Measurements from ENCODE around the gene E2F7.

Gene E2F7

GRCh38 chr12:77044721-77045120 lies 20.6 kb downstream of the E2F7 start:
- no peaks in the 10 kb centered on the region for H3K4me1 ChIP-seq (ENCODE audit: control insufficient read depth, insufficient read depth, low read length)
- no peaks in the 10 kb centered on the region for H3K27me3 ChIP-seq (ENCODE audit: control insufficient read depth, insufficient read depth, low read length)
- no peaks in the 10 kb centered on the region for H3K9me3 ChIP-seq (ENCODE audit: control insufficient read depth, insufficient read depth, low read length)
- no peak overlapping the region for H3K4me3 ChIP-seq (ENCODE audit: low read depth, low read length)
- peaks cover 9% of the 10 kb centered on the region for H3K36me3 ChIP-seq (ENCODE audit: control insufficient read depth, insufficient read depth, low read length)
- H3K9ac ChIP-seq (ENCODE audit: low read depth, low read length): no peak overlapping the region

GRCh38 chr12:77042833-77043232 lies 22.5 kb downstream of the E2F7 start:
- no peak overlapping the region for H3K4me3 ChIP-seq (ENCODE audit: low read depth, low read length)
- no peaks in the 10 kb centered on the region for H3K4me1 ChIP-seq (ENCODE audit: control insufficient read depth, insufficient read depth, low read length)
- H3K9ac ChIP-seq (ENCODE audit: low read depth, low read length): no peak overlapping the region
- H3K9me3 ChIP-seq (ENCODE audit: control insufficient read depth, insufficient read depth, low read length): no peaks in the 10 kb centered on the region
- peaks cover 4% of the 10 kb centered on the region for H3K36me3 ChIP-seq (ENCODE audit: control insufficient read depth, insufficient read depth, low read length)
- no peaks in the 10 kb centered on the region for H3K27me3 ChIP-seq (ENCODE audit: control insufficient read depth, insufficient read depth, low read length)

DNA sequence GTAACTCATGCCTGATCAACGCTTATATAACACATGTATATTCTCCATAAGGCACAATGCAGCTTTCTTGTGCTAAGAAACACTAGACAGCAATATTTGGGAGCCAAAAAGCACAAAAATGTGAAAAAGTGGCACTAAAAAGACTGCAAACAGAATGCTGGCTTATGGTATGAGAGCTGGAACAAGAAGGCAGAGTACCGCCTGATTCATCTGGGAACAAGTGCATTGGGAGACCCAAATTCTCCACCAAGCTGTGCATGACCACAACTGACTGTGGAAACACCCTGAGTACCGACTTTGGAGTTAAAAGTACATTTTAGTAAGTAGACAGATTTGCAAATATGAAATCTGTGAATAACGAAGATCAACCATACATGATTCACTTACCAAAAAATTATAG lies 25.1 kb downstream of the E2F7 start:
- Histone ChIP-seq H3K9me3 (ENCODE audit: control insufficient read depth, insufficient read depth, low read length) (no peaks in the 10 kb centered on the region), H3K36me3 (ENCODE audit: control insufficient read depth, insufficient read depth, low read length) (peaks cover 4% of the 10 kb centered on the region), H3K4me1 (ENCODE audit: control insufficient read depth, insufficient read depth, low read length) (no peaks in the 10 kb centered on the region), H3K4me3 (ENCODE audit: low read depth, low read length) (no peak overlapping the region), H3K9ac (ENCODE audit: low read depth, low read length) (no peak overlapping the region), H3K27me3 (ENCODE audit: control insufficient read depth, insufficient read depth, low read length) (no peaks in the 10 kb centered on the region)

DNA sequence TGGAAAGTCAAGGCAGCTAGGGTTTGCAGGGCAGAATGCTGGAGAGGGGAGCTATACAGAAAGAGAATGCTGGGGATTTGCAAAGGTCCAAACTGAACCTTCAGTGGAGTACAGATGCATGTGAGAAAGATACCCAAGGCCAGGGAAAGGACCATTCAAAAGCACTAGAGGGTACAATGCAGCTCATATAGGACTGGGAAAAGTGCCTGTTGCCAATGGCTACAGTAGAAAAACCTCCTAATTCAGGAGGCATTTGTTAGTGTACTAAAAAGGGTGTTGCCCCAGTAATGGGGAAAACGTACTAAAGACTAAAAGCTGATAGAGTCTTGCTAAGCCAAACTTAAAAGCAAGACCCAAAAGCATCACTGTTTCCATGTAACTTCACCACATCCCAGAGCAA lies 30.1 kb downstream of the E2F7 start:
- peaks cover 6% of the 10 kb centered on the region for H3K36me3 ChIP-seq (ENCODE audit: control insufficient read depth, insufficient read depth, low read length)
- H3K4me1 ChIP-seq (ENCODE audit: control insufficient read depth, insufficient read depth, low read length): no peaks in the 10 kb centered on the region
- H3K4me3 ChIP-seq (ENCODE audit: low read depth, low read length): no peak overlapping the region
- H3K9me3 ChIP-seq (ENCODE audit: control insufficient read depth, insufficient read depth, low read length): no peaks in the 10 kb centered on the region
- no peak overlapping the region for H3K9ac ChIP-seq (ENCODE audit: low read depth, low read length)
- H3K27me3 ChIP-seq (ENCODE audit: control insufficient read depth, insufficient read depth, low read length): no peaks in the 10 kb centered on the region

GRCh38 chr12:77033658-77034536 lies 31.5 kb downstream of the E2F7 start:
- Histone ChIP-seq H3K36me3 (ENCODE audit: control insufficient read depth, insufficient read depth, low read length) (peaks cover 13% of the 10 kb centered on the region), H3K9me3 (ENCODE audit: control insufficient read depth, insufficient read depth, low read length) (no peaks in the 10 kb centered on the region), H3K9ac (ENCODE audit: low read depth, low read length) (no peak overlapping the region), H3K4me3 (ENCODE audit: low read depth, low read length) (no peak overlapping the region), H3K4me1 (ENCODE audit: control insufficient read depth, insufficient read depth, low read length) (no peaks in the 10 kb centered on the region), H3K27me3 (ENCODE audit: control insufficient read depth, insufficient read depth, low read length) (no peaks in the 10 kb centered on the region)

DNA sequence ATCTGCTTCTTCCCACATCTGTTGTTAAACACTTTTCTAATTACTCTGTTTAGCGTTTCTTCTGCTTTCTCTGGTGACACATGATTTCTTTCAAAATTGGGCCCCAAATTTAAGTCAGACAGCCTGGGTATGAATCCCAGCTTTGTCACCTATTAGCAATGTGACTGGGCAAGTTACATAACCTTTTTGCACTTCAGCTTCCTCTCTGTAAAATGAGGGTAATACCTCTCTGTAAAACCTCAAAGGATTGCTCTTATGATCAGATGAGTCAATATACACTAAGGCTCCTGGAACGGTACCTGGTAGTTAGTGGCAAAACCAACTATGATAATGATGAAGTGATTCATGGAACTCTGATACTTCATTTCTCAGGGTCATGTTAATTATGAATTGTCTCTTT lies 33.0 kb downstream of the E2F7 start:
- Histone ChIP-seq H3K9ac (ENCODE audit: low read depth, low read length) (no peak overlapping the region), H3K4me3 (ENCODE audit: low read depth, low read length) (no peak overlapping the region), H3K4me1 (ENCODE audit: control insufficient read depth, insufficient read depth, low read length) (no peaks in the 10 kb centered on the region), H3K9me3 (ENCODE audit: control insufficient read depth, insufficient read depth, low read length) (no peaks in the 10 kb centered on the region), H3K27me3 (ENCODE audit: control insufficient read depth, insufficient read depth, low read length) (no peaks in the 10 kb centered on the region), H3K36me3 (ENCODE audit: control insufficient read depth, insufficient read depth, low read length) (peaks cover 19% of the 10 kb centered on the region)

- Histone ChIP-seq H3K36me3 (ENCODE audit: control insufficient read depth, insufficient read depth, low read length) (peaks cover 19% of the 10 kb centered on the region), H3K9ac (ENCODE audit: low read depth, low read length) (no peak overlapping the region), H3K9me3 (ENCODE audit: control insufficient read depth, insufficient read depth, low read length) (no peaks in the 10 kb centered on the region), H3K4me1 (ENCODE audit: control insufficient read depth, insufficient read depth, low read length) (no peaks in the 10 kb centered on the region), H3K27me3 (ENCODE audit: control insufficient read depth, insufficient read depth, low read length) (no peaks in the 10 kb centered on the region), H3K4me3 (ENCODE audit: low read depth, low read length) (no peak overlapping the region)
Measured at GRCh38 chr12:77031745-77032144, 33.6 kb downstream of the E2F7 start.

- no peaks in the 10 kb centered on the region for H3K27me3 ChIP-seq (ENCODE audit: control insufficient read depth, insufficient read depth, low read length)
- H3K9ac ChIP-seq (ENCODE audit: low read depth, low read length): no peak overlapping the region
- no peaks in the 10 kb centered on the region for H3K9me3 ChIP-seq (ENCODE audit: control insufficient read depth, insufficient read depth, low read length)
- no peaks in the 10 kb centered on the region for H3K4me1 ChIP-seq (ENCODE audit: control insufficient read depth, insufficient read depth, low read length)
- H3K4me3 ChIP-seq (ENCODE audit: low read depth, low read length): no peak overlapping the region
- peaks cover 25% of the 10 kb centered on the region for H3K36me3 ChIP-seq (ENCODE audit: control insufficient read depth, insufficient read depth, low read length)
Measured at GRCh38 chr12:77025782-77026314, 39.5 kb downstream of the E2F7 start.

DNA sequence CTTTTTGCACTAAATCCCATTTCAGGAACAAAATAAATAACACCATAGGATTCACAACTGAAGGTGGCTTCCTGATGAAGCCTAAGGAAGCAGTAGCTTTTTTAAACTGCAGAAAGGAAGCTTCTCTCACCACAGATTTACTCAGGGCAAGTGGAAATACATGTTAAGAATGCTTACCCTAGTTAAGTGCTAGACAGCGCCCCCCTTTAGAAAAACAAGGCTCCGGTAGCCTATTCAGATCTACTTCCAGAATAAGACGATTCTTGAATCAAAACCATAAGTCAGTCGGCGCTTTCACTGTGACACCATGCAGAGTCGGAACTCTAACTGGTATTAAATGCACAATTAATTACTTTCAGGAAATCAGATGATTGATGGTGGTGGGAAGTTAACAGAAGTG lies 41.9 kb downstream of the E2F7 start:
- no peak overlapping the region for H3K4me3 ChIP-seq (ENCODE audit: low read depth, low read length)
- no peaks in the 10 kb centered on the region for H3K4me1 ChIP-seq (ENCODE audit: control insufficient read depth, insufficient read depth, low read length)
- H3K27me3 ChIP-seq (ENCODE audit: control insufficient read depth, insufficient read depth, low read length): no peaks in the 10 kb centered on the region
- H3K9me3 ChIP-seq (ENCODE audit: control insufficient read depth, insufficient read depth, low read length): no peaks in the 10 kb centered on the region
- H3K36me3 ChIP-seq (ENCODE audit: control insufficient read depth, insufficient read depth, low read length): peaks cover 12% of the 10 kb centered on the region
- no peak overlapping the region for H3K9ac ChIP-seq (ENCODE audit: low read depth, low read length)

DNA sequence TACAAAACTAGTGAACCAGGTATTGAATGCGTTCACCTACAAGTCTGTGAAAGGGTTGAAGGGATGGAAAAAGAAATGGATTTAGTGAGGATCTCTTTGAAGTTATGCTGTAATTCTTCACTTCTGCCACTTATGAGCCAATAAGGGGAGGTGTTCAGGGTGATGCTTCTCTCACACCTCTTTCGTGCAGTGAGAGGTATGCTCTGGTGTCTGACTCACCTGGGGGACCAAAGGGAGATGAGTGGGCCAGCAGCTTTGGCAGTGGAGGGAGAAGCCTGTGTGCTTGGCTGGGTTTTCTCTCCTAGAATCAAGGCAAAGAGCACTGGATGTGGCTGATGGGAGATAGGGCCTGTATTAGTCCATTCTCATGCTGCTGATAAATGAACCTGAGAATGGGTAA lies 45.4 kb downstream of the E2F7 start:
- Histone ChIP-seq H3K4me1 (ENCODE audit: control insufficient read depth, insufficient read depth, low read length) (peaks cover 5% of the 10 kb centered on the region), H3K36me3 (ENCODE audit: control insufficient read depth, insufficient read depth, low read length) (peaks cover 9% of the 10 kb centered on the region), H3K4me3 (ENCODE audit: low read depth, low read length) (no peak overlapping the region), H3K9me3 (ENCODE audit: control insufficient read depth, insufficient read depth, low read length) (no peaks in the 10 kb centered on the region), H3K9ac (ENCODE audit: low read depth, low read length) (no peak overlapping the region), H3K27me3 (ENCODE audit: control insufficient read depth, insufficient read depth, low read length) (no peaks in the 10 kb centered on the region)

DNA sequence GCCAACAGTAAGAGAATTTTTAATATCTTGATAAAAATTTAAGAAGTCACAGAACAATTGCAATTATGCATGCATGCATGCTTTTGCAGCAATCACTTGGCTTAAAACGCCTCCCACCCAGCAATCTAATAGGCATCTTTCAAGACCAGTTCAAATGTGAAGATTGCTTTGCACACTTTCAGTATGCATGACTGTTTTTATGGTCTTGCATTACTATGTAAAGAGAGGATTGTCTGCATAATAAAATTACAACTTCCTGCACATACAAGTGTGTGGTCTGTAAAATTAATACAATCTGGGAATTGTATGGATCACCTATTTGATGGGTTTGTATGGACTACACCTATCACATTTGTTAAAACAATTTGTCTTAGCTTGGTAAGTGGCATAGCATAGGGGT lies 48.8 kb downstream of the E2F7 start:
- no peak overlapping the region for H3K9ac ChIP-seq (ENCODE audit: low read depth, low read length)
- H3K4me1 ChIP-seq (ENCODE audit: control insufficient read depth, insufficient read depth, low read length): peaks cover 5% of the 10 kb centered on the region
- no peak overlapping the region for H3K4me3 ChIP-seq (ENCODE audit: low read depth, low read length)
- no peaks in the 10 kb centered on the region for H3K9me3 ChIP-seq (ENCODE audit: control insufficient read depth, insufficient read depth, low read length)
- H3K36me3 ChIP-seq (ENCODE audit: control insufficient read depth, insufficient read depth, low read length): peaks cover 4% of the 10 kb centered on the region
- no peaks in the 10 kb centered on the region for H3K27me3 ChIP-seq (ENCODE audit: control insufficient read depth, insufficient read depth, low read length)

GRCh38 chr12:77013091-77013490 lies 52.3 kb downstream of the E2F7 start:
- no peak overlapping the region for H3K4me3 ChIP-seq (ENCODE audit: low read depth, low read length)
- H3K27me3 ChIP-seq (ENCODE audit: control insufficient read depth, insufficient read depth, low read length): no peaks in the 10 kb centered on the region
- no peaks in the 10 kb centered on the region for H3K9me3 ChIP-seq (ENCODE audit: control insufficient read depth, insufficient read depth, low read length)
- peaks cover 5% of the 10 kb centered on the region for H3K4me1 ChIP-seq (ENCODE audit: control insufficient read depth, insufficient read depth, low read length)
- peaks cover 4% of the 10 kb centered on the region for H3K36me3 ChIP-seq (ENCODE audit: control insufficient read depth, insufficient read depth, low read length)
- H3K9ac ChIP-seq (ENCODE audit: low read depth, low read length): no peak overlapping the region
